Measurements from ENCODE around the gene RIPPLY2.
"Not testable (repeated sequence)": the region's sequence is repeated elsewhere in the genome, so short reads cannot be mapped to it uniquely, and the experiment has no call there.

The RIPPLY2 gene

DNA sequence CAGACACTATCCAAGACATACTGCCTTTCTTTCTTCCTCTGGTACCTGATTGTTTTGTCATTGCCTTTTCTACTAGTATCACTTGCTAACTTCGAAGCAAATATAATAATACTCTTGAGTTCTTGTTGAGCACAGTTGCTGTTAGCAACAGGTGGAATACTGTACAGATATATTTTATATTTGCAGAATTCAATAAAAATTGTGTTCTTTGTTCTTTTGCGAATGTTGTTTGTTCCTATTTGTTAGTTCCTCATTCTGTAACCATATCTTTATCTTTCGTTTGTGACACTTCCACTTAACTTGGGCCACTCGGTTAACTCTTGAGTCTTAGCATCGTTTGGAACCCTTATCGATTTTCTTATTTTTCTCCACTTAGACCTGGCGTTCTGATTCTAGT is 7.2 kb downstream of the RIPPLY2 start:
- DNase-seq (ENCODE audit: low read depth): no peak

DNA sequence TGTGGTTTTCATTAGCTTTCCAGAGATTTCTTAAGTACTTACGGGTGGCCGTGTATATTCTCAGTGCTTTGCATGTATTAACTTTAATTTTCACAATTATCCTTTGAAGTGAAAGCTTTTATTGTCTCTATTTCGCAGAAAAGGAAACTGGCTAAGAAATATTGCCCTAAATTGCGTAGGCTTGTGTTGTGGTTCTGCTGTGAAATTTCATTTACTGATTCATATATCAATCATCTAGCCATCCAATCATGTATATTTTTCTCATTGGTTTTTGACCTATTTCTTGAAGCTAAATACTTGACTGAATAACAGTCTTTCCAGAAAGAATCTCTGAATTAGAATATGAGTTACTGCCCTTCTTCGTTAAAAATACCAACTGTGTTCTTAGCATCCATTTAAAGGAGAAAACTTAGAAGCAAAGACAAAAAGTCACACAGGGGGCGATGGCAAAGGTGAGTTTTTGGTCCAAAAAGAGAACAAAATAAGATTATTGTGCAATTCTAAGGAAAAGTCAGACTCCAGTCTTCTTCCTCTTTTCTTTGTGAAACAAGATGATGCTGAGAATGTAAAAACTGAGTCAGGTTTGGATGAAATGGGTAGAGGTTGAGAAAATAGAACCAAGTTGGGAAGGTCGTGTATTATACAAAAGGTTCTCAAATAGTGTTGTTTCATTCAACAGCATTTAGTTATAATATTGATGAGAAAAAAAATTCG is 7.8 kb downstream of the RIPPLY2 start:
- no peak for DNase-seq (ENCODE audit: low read depth)

DNA sequence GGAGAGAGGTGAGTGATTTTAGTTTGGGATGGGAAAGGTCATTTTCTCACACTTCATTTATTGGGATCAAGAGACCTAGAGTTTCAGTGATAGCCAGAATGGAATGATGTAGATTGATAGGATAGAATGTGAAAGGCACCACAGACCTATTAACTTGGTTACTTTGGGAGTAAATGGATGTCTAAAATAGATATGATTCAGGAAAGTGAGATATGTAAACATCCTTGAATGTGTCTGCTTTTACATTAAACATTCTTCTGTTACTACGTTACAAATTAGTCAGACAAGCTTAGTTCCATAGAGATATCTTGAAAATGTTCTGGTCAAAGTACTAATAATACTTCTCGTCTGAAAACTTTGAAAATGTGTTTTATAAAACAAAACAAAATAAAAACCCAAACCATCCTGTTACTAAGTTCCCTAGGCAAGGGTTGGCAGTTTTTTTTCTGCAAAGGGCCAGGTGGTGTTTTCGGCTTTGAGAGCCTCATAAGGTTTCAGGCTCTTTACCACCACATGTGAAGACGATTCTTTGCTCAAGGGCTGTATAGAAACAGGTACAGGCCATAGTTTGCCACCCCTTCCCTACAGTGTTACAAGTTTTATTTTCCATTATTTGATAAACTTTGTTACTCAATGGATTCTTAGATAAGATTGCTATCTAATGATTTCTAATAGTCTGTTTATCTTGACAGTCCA is 9.8 kb downstream of the RIPPLY2 start:
- DNase-seq (ENCODE audit: low read depth): no peak

DNA sequence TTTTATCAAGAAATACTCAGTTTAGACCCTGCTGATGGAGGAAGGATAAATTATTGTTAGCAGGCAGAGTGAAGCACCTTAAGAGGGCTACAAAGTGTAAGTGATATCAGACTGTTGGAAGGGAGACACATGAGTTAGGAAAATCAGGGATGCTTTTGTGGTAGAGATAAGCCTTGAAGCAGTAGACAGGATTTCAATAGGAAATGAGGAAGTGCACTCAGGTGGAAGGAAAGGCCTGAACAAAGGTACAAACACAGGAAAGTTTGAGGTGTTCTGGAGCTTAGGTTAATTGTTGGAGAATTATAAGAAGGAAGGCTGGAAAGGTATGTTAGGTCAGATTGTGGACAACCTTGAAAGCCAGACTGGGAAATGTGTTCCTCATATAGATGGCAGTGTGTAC is 13.9 kb downstream of the RIPPLY2 start:
- no peak for DNase-seq (ENCODE audit: low read depth)

GRCh38 chr6:83867527-83868161 is 14.5 kb downstream of the RIPPLY2 start:
- peak; percentile 51 for DNase-seq (ENCODE audit: low read depth)

GRCh38 chr6:83868639-83869038 is 15.5 kb downstream of the RIPPLY2 start:
- peak; percentile 12 for DNase-seq (ENCODE audit: low read depth)

GRCh38 chr6:83870649-83871048 is 17.5 kb downstream of the RIPPLY2 start:
- DNase-seq (ENCODE audit: low read depth): no peak

- DNase-seq (ENCODE audit: low read depth): no peak
Observed at GRCh38 chr6:83872386-83873118, 19.4 kb downstream of the RIPPLY2 start.

DNA sequence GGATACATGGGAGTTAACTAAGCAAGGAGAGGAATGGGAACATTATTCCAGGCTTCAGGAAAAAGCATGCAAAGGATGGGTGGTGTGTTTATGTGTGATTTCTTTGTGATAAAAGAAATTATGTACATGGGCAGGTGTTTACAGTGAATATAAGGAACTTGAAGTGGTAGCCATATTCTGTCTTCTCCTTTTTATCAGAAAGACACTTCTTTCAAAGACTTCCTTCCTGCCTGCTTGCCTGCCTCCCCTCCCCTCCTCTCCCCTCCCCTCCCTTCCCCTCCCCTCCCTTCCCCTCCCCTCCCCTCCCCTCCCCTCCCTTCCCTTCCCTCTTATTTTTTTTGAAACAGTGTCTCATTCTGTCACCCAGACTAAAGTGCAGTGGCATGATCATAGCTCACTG is 20.7 kb downstream of the RIPPLY2 start:
- DNase-seq (ENCODE audit: low read depth): no peak

DNA sequence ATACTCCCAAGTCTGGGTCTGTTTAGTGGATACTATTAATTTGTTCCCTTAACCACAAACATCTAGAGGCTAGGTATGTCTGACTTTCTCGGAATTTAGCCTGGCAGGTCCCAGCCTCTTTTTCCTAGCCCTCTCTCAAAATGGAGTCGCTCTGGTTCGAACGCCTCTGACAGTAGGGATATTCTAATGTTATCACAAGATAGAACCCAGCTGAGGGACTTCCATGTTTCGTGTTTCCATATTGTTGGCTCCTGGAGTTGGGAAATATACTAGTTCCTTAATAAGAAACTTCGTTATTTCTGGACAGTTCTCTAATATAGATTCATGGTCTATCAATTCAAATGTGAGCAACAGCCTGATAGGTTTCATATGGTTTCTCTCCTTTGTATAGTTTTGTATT is 22.7 kb downstream of the RIPPLY2 start:
- no peak for DNase-seq (ENCODE audit: low read depth)

DNA sequence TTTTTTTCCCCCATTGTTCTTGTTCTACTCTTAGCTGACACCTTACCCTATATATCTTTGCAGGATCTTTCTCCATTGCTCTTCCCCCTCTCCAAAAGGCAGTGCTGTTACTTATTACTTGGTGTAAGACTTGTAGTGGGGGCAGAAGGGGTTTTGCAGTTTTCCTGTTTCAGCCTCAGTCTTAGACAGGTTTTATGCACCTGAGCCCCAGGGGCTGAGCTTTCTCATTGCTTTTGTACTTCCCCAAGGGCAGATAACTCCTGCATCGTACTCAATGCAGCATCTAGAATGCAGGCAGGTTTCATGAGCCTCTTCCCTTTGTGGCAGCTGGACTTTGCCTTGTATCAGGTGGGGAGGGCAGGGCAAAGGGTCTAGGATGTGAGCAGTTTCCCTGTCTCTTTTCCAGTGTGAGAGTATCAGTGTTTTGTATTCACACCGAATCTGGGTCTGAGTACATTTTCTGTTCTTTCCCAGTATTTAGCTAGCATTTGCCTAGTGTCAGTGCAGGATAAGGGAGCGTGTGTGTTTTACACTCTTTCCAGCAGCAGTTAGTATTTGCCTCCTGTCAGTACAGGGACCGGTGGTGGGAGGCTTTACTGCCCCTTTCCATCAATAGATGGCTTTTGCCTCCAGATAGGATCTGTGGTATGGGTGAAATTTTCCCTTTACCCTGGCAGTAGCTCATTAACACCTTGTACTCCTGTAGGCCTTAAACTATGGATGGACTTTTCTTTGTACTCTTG is 25.9 kb downstream of the RIPPLY2 start:
- no peak for DNase-seq (ENCODE audit: low read depth)

- no peak for DNase-seq (ENCODE audit: low read depth)
Observed at GRCh38 chr6:83879746-83880145, 26.6 kb downstream of the RIPPLY2 start.

GRCh38 chr6:83883240-83883639 is 30.1 kb downstream of the RIPPLY2 start:
- no peak for DNase-seq (ENCODE audit: low read depth)

- DNase-seq (ENCODE audit: low read depth): peak; percentile 40
Observed at GRCh38 chr6:83884523-83884922, 31.4 kb downstream of the RIPPLY2 start.

DNA sequence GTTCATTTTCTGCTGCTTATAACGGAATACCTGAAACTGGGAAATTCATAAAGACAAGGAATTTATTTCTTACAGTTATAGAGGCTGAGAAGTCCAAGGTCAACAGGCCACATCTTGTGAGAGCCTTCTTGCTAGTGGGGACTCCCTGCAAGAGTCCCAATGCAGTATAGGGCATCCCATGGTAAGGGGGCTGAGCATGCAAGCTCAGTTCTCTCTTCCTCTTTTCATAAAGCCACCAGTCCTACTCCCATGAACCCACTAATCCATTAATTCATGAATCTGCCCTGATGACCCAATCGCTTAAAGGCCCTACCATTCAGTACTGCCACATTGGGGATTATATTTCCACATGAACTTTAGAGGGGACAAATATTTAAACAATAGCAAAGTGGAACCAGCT is 32.8 kb downstream of the RIPPLY2 start:
- DNase-seq (ENCODE audit: low read depth): no peak

- DNase-seq (ENCODE audit: low read depth): no peak
Observed at GRCh38 chr6:83889621-83890020, 36.5 kb downstream of the RIPPLY2 start.

DNA sequence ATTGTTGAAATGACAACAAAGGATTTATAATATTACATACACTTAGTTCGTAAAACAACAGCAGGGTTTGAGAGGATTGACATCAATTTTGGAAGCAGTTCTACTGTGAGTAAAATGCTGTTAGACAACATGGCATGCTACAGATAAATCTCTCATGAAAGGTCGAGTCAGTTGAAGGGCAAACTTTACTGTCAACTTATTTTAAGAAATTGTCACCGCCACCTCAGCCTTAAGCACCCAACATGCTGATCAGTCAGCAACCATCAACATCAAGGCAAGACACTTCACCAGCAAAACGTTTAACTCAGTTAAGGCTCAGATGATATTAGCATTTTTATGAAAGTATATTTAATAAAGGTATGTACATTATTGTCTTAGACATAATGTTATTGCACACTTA is 37.4 kb downstream of the RIPPLY2 start:
- DNase-seq (ENCODE audit: low read depth): no peak

GRCh38 chr6:83891586-83891985 is 38.4 kb downstream of the RIPPLY2 start:
- DNase-seq (ENCODE audit: low read depth): no peak

DNA sequence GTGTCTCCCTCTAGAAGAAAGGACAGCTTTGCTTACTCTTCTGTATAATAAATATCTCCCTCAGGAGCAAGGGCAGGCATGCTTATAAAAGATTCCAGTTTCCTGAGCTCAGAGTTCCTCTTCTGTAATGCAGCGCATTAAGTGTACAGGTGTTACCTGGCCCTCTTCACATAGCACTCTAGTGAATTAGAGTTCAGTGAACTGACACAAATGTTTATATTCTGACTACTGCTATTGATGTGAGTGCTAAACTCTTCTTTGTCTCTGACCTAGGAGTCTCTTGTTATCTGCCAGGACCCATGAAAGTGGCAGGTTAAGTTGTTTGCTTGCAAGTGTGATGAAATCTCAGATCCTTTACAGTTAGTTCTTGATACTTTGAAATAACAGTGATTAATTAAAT is 39.9 kb downstream of the RIPPLY2 start:
- DNase-seq (ENCODE audit: low read depth): no peak

DNA sequence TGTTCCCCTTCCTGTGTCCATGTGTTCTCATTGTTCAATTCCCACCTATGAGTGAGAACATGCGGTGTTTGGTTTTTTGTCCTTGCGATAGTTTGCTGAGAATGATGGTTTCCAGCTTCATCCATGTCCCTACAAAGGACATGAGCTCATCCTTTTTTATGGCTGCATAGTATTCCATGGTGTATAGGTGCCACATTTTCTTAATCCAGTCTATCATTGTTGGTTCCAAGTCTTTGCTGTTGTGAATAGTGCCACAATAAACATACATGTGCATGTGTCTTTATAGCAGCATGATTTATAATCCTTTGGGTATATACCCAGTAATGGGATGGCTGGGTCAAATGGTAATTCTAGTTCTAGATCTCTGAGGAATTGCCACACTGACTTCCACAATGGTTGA is 43.9 kb downstream of the RIPPLY2 start:
- not testable (repeated sequence) for DNase-seq (ENCODE audit: low read depth)

GRCh38 chr6:83901624-83902023 is 48.5 kb downstream of the RIPPLY2 start:
- no peak for DNase-seq (ENCODE audit: low read depth)

DNA sequence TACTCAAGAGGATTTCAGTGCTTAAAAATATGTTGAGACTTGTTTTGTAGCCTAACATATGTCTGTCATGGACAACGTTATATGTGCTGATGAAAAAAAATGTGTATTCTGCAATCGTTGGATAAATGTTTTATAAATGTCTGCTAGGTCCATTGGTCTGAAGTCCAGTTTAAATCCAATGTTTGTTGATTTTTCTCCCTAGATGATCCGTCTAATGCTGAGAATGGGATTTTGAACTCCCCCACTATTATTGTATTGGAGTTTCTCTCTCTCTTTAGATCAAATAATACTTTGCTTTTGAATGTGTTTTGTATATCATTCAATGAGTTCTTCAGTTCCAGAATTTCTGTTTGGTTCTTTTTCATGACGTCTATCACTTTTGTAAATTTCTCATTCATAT is 51.2 kb downstream of the RIPPLY2 start:
- no peak for DNase-seq (ENCODE audit: low read depth)
